SU-DHL-6 (cell line): ENCODE measurements around the gene DUS3L.

Experiments used
- CTCF ChIP-seq: fragments of 200-600 bp; sonication (generic); IDR thresholded peaks from one replicate; pipeline ENCODE4 v1.5.1; 2017; ENCODE audit warnings: antibody characterized with exemption, mild to moderate bottlenecking, low read length, moderate library complexity; ENCODE audit not compliant: insufficient read depth, poor library complexity, severe bottlenecking
- EZH2phosphoT487 ChIP-seq: fragments of 200-600 bp; sonication (generic), shearing (Covaris generic); conservative IDR thresholded peaks from 2 replicates; pipeline ENCODE4 v1.6.1; 2018; ENCODE audit warnings: mild to moderate bottlenecking, antibody characterized with exemption, low read length, moderate library complexity, mixed read lengths

GRCh38 chr19:5831159-5831558, 40.2 kb upstream of the DUS3L start:
- TF ChIP-seq CTCF (no peak), EZH2phosphoT487 (no peak)
